Nephron progenitor cell (in vitro differentiated cells): Measurements from ENCODE around the gene PRXL2C.
"Not testable (repeated sequence)": the region's sequence is repeated elsewhere in the genome, so short reads cannot be mapped to it uniquely, and the experiment has no call there.

Experiments used
- DNase-seq: peaks from one replicate; pipeline ENCODE4 v3.0.0; 2021
- H3K27ac Mint-ChIP-seq: 2 replicates; pipeline ENCODE4 v1.8.0; 2021; ENCODE audit warnings: mild to moderate bottlenecking, moderate library complexity, mixed read lengths
- H3K27me3 Mint-ChIP-seq: 2 replicates; pipeline ENCODE4 v1.8.0; 2021; ENCODE audit warnings: mild to moderate bottlenecking, low read depth, mixed read lengths; ENCODE audit not compliant: poor library complexity
- H3K36me3 Mint-ChIP-seq: 2 replicates; pipeline ENCODE4 v1.8.0; 2021; ENCODE audit warnings: low read depth, mixed read lengths
- H3K4me1 Mint-ChIP-seq: 2 replicates; pipeline ENCODE4 v1.8.0; 2021; ENCODE audit warnings: mixed read lengths
- H3K4me3 Mint-ChIP-seq: 2 replicates; pipeline ENCODE4 v1.8.0; 2021; ENCODE audit warnings: mild to moderate bottlenecking, moderate library complexity, mixed read lengths
- H3K9me3 Mint-ChIP-seq: 2 replicates; pipeline ENCODE4 v1.8.0; 2021; ENCODE audit warnings: mild to moderate bottlenecking, moderate library complexity, mixed read lengths
- CTCF ChIP-seq: fragments of 200-600 bp; sonication (generic); IDR thresholded peaks from 2 replicates; pipeline ENCODE4 v1.5.0; 2021; ENCODE audit warnings: antibody characterized with exemption

PRXL2C gene

GRCh38 chr9:96655198-96655851 lies at the start of gene PRXL2C:
PRXL2C (minus strand) TSS chr9:96655317; CDS start chr9:96655281, 36 bp downstream.
- Mint-ChIP-seq H3K36me3 (peaks cover 15% of the 10 kb centered on the region), H3K27ac (peak within 1 kb of the TSS; percentile 70), H3K27me3 (peaks cover 28% of the 10 kb centered on the region), H3K4me3 (peak within 1 kb of the TSS; percentile 90), H3K4me1 (peaks cover 9% of the 10 kb centered on the region), H3K9me3 (no peaks in the 10 kb centered on the region)
- peak; percentile 80 for DNase-seq
- no peak for TF ChIP-seq CTCF

- not testable (repeated sequence) for H3K4me1 Mint-ChIP-seq, H3K27ac Mint-ChIP-seq, H3K4me3 Mint-ChIP-seq, H3K36me3 Mint-ChIP-seq, DNase-seq
- peaks cover 82% of the 10 kb centered on the region for H3K9me3 Mint-ChIP-seq
- peaks cover 22% of the 10 kb centered on the region for H3K27me3 Mint-ChIP-seq
Observed at GRCh38 chr9:96700721-96701375, 45.7 kb upstream of the PRXL2C start.

- TF ChIP-seq CTCF: no peak
- DNase-seq: no peak
- Mint-ChIP-seq H3K4me3 (no peak overlapping the region), H3K27me3 (peaks cover 7% of the 10 kb centered on the region), H3K36me3 (no peaks in the 10 kb centered on the region), H3K27ac (no peak overlapping the region), H3K4me1 (no peaks in the 10 kb centered on the region), H3K9me3 (peaks cover 46% of the 10 kb centered on the region)
Observed at GRCh38 chr9:96691326-96691725, 36.2 kb upstream of the PRXL2C start.

GRCh38 chr9:96688745-96689464 lies 33.8 kb upstream of the PRXL2C start:
- no peak overlapping the region for H3K4me3 Mint-ChIP-seq
- H3K4me1 Mint-ChIP-seq: no peaks in the 10 kb centered on the region
- DNase-seq: no peak
- TF ChIP-seq CTCF: no peak
- H3K27ac Mint-ChIP-seq: no peak overlapping the region
- peaks cover 42% of the 10 kb centered on the region for H3K9me3 Mint-ChIP-seq
- peaks cover 10% of the 10 kb centered on the region for H3K27me3 Mint-ChIP-seq
- no peaks in the 10 kb centered on the region for H3K36me3 Mint-ChIP-seq

- peaks cover 36% of the 10 kb centered on the region for H3K9me3 Mint-ChIP-seq
- H3K27me3 Mint-ChIP-seq: peaks cover 10% of the 10 kb centered on the region
- no peak overlapping the region for H3K27ac Mint-ChIP-seq
- H3K4me3 Mint-ChIP-seq: no peak overlapping the region
- no peaks in the 10 kb centered on the region for H3K36me3 Mint-ChIP-seq
- H3K4me1 Mint-ChIP-seq: no peaks in the 10 kb centered on the region
- TF ChIP-seq CTCF: no peak
- no peak for DNase-seq
Observed at GRCh38 chr9:96688187-96688586, 33.1 kb upstream of the PRXL2C start.

GRCh38 chr9:96686638-96687335 lies 31.7 kb upstream of the PRXL2C start:
- Mint-ChIP-seq H3K36me3 (no peaks in the 10 kb centered on the region), H3K4me3 (peak overlapping the region; percentile 81), H3K9me3 (peaks cover 29% of the 10 kb centered on the region), H3K27ac (no peak overlapping the region), H3K27me3 (peaks cover 10% of the 10 kb centered on the region), H3K4me1 (no peaks in the 10 kb centered on the region)
- peak; percentile 28 for TF ChIP-seq CTCF
- peak; percentile 57 for DNase-seq
